ENCODE measurements around the gene RNF213.

DNA sequence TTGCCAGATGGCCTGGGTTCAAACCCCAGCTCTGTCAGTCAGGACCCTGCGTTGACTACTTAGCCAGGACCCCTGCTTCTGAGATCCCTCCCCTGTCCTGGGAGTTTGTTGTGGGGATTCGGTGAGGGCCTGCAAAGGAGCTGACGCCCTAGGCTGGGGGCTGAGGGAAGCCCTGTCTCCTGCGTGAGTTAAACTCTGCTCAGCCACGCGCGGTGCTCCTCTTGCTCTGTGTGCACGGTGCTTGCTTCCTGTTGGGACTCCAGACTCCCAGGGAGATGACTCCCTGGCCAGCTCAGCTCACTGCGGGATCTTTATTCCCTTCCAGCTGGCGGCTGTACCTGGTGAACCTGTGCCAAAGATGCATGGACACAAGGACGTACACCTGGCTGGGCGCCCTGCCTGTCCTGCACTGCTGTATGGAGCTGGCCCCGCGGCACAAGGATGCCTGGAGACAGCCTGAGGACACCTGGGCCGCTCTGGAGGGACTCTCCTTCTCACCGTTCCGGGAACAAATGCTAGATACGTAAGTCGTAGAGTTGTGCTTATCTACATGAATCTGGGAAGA is 37.4 kb downstream of the RNF213 start:
- TF ChIP-seq CTCF (IDR thresholded peaks at IDR 0.05; ENCODE audit: low read depth, low read length) (no peak), EZH2phosphoT487 (IDR thresholded peaks at IDR 0.05; ENCODE audit: low read depth) (no peak)

Data from OCI-LY3 (cell line).